ENCODE measurements around the gene CNTNAP2. TPM values are rescaled to one million over a fixed set of nuclear protein-coding genes. Genes with fewer than 3 reads are reported as not detected.
"Not testable (repeated sequence)": the region's sequence is repeated elsewhere in the genome, so short reads cannot be mapped to it uniquely, and the experiment has no call there.

CNTNAP2 gene
- total RNA-seq, 1 donor from 2014 or later = 0.49 TPM

DNA sequence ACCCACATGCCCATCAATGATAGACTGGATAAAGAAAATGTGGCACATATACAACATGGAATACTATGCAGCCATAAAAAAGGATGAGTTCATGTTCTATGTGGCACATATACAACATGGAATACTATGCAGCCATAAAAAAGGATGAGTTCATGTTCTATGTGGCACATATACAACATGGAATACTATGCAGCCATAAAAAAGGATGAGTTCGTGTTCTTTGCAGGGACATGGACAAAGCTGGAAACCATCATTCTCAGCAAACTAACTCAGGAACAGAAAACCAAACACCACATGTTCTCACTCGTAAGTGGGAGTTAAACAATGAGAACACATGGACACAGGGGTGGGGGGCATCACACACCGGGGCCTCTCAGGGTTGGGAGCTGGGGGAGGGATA, 2314.1 kb downstream of the CNTNAP2 start:
- intact Hi-C loops (cut with DNase I) = not testable (repeated sequence)

DNA sequence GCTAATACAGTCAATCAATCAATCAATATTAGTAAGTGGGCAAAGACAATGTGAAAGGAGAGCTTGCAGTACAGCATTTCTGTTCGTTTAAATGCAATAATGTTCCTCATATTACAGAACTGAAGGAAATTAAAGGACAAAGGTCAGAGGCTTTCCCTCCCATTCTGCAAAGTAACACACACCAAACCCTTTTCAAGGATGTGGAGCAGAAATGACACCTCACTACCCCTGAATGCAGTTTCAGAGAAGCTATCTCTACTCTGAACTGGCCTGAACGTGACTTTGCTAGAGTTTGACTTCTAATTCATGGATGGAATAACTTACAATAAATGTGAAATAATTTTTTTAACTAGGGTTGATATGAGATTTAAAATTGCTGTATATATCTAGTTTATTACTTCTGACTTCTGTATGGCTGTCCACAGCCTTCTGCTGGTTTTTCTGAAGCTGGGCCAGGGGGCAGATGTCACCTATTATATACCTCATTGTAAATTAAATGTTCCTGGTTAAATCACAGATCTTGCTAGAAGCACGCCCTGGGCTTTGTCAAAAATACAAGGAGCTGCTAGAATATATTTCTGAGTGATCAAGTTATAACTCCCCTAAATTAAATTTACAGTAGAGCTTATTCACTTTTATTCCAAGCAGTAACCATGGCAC, 2317.1 kb downstream of the CNTNAP2 start:
- intact Hi-C loops (cut with DNase I) = no loop called here
- ATAC-seq = no peak
- no peak for DNase-seq (ENCODE audit: low spot score)

More for the DNA sequence above, 2314.1 kb downstream of the CNTNAP2 start:
- not testable (repeated sequence) for DNase-seq (ENCODE audit: low spot score); ATAC-seq

DNA sequence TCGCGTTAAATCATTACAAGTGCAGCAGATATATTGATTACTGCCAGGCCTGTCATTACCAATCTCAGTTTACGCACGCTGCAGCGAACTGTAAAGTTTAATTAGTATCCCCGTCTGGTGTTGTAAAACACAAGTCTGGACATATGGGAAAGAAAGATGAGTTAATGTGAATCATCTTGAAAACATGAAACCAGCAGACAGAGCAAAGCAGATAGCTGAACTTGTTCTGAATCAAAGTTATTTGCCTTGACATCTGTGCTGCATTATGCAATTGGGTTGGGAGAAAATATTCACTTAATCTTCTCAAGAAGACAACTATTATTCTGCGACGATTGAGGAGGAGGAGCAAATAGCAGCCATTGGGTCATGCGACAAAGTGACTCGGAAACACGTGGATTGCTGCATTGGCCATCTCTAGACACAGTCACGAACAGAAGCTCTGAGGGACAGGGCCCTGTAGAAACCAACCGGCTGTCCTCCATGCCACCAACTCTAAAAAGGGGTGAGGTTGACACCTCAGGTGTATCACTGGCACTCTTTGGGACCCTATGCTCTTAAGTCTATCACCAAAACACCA, 2317.7 kb downstream of the CNTNAP2 start:
- intact Hi-C loops (cut with DNase I) = no loop called here
- DNase-seq (ENCODE audit: low spot score) = no peak
- ATAC-seq = no peak

DNA sequence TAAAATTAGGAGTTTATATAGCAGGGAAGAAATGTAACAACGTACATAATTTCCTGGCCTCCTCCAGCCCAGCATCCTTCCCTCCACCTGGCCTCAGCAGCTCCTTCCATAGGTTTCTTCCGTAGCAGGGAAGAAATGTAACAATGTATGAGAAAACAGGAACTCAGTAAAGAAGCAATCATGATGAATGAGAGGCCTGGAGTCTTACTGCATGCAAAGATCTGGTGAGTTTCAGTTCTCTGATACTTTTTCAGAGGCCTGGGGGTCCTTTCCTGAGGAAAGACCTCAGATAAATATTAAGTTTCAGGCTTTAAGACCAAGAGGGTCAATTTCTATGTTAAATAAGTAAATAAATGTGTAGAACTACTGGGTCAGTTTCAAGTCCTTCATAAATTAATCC, 2318.3 kb downstream of the CNTNAP2 start:
- ATAC-seq = no peak
- intact Hi-C loops (cut with DNase I) = no loop called here
- no peak for DNase-seq (ENCODE audit: low spot score)

DNA sequence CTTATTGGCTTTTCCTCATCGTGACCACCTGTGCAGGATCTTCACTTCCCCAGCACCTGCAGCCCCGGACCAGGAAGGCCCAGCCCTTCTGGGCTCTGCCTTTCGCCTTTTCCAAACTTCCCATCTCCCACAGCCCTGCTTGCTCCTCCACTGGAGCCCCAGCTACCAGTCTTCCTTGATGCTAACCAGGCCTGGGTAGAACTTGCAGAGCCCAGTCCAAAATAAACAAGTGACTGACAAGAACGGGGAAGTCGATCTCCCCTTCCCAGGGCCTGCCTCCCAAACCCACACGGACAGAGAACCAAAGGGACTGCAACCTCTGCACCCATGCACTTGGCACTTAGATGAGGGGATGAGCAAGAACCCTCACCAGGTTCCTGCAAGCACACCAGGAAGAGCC, 2319.1 kb downstream of the CNTNAP2 start:
- no peak for DNase-seq (ENCODE audit: low spot score)
- no peak for ATAC-seq
- intact Hi-C loops (cut with DNase I) = no loop called here

DNA sequence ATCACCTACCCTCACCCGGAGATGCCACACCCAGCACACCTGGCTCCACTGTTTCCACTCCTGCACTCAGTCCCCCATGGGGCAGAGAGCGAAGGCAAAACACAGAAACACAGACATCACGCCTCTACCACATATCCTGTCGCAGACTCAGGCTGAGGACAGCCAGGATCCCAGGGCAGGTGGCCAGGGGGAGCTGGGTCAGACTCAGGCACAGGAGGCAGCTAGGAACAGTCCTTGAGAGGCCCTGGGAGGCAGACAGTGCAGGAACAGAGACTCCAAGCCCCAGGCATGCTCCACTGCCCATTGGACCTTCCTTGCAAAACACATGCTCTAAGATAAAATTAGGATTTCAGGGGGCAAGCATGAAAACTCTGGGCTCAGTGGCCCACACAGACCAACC, 2319.5 kb downstream of the CNTNAP2 start:
- DNase-seq (ENCODE audit: low spot score) (no peak), ATAC-seq (no peak)
- intact Hi-C loops (cut with DNase I) = no loop called here

DNA sequence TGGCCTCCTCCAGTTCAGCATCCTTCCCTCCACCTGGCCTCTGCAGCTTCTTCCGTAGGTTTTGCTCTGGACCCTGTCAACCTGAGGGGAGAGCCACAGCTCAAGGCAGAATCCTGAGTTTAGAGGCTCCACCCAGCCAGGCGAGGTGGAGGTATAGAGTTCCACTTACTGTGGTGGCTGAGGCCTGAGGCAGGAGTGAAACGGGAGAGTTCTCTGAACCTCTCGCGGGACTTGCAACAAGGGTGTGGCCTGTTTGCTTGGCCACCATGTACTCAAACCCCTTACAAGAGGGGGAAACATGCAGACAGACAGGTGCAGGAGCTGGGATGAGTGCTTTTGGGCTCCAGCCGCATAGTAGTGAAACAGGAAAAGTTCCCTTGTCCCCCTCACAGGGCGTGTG, 2320.0 kb downstream of the CNTNAP2 start:
- no peak for DNase-seq (ENCODE audit: low spot score)
- intact Hi-C loops (cut with DNase I) = no loop called here
- no peak for ATAC-seq

DNA sequence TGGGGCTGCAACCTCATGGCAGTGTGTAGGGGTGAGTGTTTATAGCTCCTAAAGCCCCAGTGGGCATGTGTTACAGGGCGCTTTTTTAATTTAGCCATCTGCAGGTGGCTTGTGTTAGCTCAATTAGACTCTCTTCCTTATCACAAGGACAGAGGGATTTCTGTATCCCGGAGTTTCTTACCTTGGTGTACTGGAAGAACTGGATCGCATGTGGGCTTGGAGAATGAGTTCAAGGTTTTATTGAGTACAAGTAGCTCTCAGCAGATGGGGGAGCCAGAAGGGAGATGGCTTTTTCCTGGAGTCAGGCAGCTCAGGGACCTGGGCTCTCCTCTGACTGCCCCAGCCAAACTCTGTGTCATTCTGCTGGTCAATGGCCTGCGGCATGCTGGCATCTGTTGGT, 2320.4 kb downstream of the CNTNAP2 start:
- DNase-seq (ENCODE audit: low spot score) (no peak), ATAC-seq (no peak)
- intact Hi-C loops (cut with DNase I) = no loop called here

DNA sequence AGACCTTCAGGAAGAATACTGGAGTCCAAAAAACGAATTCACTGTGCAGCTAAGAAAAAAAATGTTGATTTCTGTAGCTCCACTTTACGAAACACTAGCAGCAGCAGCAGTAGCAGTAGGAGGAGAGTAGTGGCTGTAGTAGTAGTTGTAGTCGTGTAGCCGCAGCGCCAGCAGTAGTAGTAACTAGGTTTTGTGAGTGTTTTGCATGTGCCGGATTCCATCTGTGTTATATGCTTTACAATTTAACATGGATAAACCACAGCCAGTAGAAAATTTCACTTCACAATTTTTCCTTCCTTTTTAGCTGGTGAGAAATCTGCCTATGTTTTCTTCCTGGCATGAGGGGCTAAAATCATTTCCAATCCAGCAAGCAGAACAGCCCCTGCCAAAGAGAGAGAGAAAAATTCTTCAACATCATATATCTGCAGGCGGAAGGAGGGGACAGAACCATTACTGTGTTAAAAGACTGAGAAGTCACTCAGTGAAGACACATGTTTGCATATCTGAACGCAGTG, 2325.6 kb downstream of the CNTNAP2 start:
- no peak for ATAC-seq
- DNase-seq (ENCODE audit: low spot score) = no peak
- intact Hi-C loops (cut with DNase I) = no loop called here

DNA sequence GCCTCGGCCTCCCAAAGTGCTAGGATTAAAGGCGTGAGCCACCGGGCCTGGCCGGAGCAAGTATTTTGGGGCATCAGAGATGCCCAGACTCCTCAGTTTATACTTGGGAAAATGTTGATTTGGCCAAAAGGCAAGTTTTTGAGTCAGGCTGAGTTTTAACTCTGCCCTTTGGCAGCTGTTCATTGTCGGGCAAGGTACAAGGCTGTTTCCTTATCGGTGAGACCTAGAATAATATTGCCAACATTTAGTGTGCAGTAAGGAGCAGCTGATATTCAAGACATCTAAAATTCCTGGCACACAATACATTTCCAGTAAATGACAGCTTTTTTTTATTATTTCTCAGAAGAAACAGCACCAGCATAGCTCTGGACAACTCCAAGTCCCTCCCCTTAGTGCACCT, 2326.3 kb downstream of the CNTNAP2 start:
- intact Hi-C loops (cut with DNase I) = no loop called here
- ATAC-seq = no peak

DNA sequence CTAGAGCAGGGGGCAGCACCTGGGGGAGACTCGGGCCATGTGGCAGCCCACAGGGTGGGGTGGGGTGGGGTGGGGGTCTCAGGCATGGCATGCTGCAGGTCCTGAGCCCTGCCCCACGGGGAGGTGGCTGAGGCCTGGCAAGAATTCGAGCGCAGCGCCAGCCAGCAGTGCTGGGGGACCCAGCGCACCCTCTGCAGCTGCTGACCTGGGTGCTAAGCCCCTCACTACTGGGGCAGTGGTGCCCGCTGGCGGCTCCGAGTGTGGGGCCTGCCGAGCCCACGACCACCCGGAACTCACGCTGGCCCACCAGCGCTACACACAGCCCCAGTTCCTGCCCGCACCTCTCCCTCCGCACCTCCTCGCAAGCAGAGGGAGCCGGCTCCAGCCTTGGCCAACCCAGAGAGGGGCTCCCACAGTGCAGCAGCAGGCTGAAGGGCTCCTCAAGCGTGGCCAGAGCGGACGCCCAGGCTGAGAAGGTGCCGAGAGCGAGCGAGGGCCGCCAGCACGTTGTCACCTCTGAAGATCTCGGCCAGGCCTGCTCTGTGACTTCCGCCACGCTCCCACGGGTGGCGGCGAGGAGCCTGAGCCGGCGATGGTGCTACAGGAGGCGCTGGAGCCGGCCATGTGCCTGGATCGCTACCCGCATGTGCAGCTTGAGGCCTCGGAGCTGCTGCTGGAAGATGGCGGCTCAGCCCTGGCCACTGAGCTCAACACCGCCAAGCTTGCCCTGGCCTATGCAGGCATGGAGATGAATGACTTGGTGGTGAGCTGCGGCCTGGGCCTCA, 2328.9 kb downstream of the CNTNAP2 start:
- intact Hi-C loops (cut with DNase I) = no loop called here

More for the DNA sequence above, 2326.3 kb downstream of the CNTNAP2 start:
- no peak for DNase-seq (ENCODE audit: low spot score)

DNA sequence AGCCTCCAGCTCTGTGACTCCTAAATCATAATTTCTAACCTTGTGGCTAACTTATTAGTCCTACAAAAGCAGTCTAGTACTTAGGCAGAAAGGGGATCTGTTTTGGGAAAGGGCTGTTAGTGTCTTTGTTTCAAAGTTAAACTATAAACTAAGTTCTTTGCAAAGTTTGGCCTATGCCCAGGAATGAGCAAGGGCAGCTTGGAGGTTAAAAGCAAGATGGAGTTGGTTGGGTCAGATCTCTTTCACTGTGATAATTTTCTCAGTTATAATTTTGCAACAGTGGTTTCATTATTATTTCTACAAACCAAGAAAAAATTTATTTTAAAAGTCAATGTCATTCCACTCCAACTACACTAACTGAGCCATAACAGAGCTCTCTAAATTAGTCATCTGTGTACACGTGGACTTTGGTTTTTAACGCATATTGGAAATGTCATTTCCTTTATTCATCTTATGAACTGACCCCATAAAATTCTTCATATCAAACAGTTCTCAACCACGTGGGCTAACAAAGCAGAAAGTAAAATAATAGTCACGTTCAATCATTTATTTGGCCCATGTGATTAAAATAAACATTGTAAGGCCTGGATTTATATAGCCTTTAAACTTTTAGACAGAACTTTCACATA, 2330.7 kb downstream of the CNTNAP2 start:
- ATAC-seq (no peak), DNase-seq (ENCODE audit: low spot score) (no peak)
- intact Hi-C loops (cut with DNase I) = no loop called here

More for the DNA sequence above, 2328.9 kb downstream of the CNTNAP2 start:
- ATAC-seq = no peak
- DNase-seq (ENCODE audit: low spot score) = no peak

DNA sequence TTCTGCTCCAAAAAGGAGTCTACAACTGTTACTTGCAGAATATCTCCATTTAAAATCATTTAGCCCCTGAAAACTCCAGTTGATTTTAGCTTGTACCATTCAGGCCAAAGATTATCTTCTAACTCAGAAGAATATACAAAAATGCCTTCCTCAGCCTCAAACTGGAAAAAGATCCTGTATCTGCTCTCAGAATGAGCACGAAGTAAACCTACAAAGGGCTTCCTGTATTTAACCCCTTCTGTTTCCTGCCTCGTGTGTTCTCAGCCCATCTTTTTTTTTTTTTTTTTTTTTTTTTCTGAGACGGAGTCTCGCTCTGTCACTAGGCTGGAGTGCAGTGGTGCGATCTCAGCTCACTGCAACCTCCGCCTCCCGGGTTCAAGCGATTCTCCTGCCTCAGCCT, 2334.9 kb downstream of the CNTNAP2 start:
- ATAC-seq; intact Hi-C loops (cut with DNase I); DNase-seq (ENCODE audit: low spot score): not testable (repeated sequence)

DNA sequence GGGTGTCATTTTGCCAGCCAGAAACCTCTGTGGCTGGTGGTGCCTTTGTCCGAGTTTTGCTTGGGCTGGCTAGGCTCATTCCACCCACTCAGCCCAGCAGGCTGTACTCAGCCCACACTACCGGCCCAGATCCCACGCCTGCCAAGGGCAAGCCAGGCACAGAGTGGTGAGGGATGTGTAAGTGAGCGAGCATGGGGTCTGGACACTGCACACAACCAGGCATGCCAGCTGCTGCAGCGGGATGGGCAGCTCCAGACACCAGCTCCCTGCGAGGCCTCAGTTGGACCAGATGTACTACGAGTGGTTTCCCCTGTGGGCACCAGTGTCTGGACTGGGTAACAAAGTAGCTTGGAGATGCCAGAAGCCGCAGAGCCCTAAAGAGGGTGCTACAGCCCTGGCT, 2339.8 kb downstream of the CNTNAP2 start:
- no peak for ATAC-seq

DNA sequence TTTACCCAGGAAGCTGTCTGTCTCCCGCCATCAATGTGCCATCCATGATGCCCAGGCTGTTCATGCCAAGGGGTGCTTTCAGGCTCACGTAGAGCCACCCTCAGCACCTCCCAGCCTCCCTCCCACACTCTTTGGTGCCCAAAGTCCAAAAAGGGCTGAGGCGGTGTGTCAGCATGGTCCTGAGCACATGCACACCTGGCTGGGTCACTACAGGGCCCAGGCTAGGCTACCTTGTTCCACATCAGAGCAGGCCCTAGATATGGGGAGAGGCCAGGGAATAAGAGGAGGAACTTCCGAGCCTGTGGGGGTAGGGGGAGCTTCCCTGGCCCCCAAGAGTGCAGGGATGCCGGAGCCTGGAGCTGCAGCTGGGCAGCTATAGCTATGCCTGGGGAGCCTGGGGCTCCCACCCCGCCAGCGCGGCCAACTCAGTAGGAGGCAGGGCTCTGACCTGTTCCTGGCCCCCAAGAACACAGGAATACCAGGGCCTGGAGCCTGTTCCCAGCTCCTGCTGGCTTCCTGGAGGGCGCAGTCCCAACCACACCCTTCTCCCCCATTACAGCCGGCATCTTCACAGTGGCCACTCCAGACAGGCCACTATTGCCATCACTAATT, 2340.8 kb downstream of the CNTNAP2 start:
- intact Hi-C loops (cut with DNase I) = no loop called here
- DNase-seq (ENCODE audit: low spot score) (no peak), ATAC-seq (no peak)

More for the DNA sequence above, 2339.8 kb downstream of the CNTNAP2 start:
- intact Hi-C loops (cut with DNase I) = no loop called here
- DNase-seq (ENCODE audit: low spot score) = no peak

DNA sequence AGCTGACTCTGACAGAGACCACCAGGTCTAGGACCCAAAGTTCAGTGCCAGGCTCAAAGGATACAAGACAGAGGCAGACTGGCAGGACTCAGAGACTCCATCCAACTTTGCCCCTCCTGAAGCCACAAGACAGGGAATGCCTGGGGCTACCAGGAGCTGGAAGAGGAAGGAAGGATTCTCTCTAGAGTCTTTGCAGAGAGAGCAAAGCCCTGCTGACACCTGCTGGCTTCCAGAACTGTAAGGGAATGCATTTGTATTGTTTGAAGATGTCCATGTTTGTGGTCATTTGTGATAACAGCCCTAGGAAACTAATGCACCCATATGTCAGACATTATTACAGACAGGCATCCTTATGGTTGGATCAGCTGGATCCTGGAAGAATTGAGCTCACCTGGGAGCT, 2341.7 kb downstream of the CNTNAP2 start:
- intact Hi-C loops (cut with DNase I) = no loop called here
- no peak for ATAC-seq
- no peak for DNase-seq (ENCODE audit: low spot score)

DNA sequence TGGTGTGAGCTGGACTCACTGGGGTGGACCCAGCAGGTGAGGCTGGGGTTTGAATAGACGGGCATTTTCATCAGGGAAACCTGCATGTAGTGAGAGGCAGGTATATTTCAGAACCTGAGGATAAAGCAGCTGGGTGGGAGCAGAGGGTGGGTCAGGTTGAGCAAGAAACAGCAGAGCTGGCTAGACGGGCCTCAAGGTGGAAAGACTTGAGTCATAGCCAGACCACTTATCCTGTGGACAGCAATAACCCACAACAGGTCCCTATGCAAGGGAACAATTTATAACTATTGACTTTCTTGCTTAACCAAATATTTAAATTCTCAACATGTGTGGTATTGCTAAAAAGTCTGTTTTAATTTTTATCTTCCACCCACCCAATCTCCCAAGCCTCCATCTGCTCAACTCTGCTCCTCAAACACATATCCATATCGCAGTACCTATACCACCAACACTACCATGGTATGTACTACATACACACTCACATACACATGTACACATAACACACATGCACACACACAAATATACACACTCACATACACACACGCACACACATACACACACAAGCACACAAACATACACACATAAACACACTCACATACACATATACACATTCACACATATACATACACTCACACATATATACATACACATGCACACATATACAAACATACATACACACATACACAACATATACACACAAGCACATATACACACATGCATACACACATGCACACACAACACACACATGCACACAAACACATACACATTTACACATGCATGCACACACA, 2345.0 kb downstream of the CNTNAP2 start:
- ATAC-seq (no peak), DNase-seq (ENCODE audit: low spot score) (no peak)
- intact Hi-C loops (cut with DNase I) = no loop called here

DNA sequence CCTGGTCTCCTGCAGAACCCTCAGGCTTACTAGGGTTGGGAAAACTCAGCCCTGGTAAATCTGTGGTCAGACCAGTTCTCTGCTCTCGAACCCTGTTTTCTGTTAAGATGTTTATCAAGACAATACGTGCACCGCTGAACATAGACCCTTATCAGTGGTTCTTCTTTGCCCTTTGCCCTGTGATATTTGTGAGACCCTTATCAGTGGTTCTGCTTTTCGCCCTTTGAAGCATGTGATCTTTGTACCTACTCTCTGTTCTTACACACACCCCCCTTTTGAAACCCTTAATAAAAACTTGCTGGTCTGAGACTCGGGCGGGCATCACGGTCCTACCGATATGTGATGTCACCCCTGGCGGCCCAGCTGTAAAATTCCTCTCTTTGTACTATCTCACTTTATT, 2346.2 kb downstream of the CNTNAP2 start:
- DNase-seq (ENCODE audit: low spot score); ATAC-seq; intact Hi-C loops (cut with DNase I): not testable (repeated sequence)

Data from sciatic nerve (tissue), 2 donors.